Mucosa of stomach (tissue), 1 donor: ENCODE measurements around the gene PSEN1.

Experiments
- H3K27me3 ChIP-seq: one replicate; pipeline ENCODE4 v1.7.0; 2013; ENCODE audit warnings: mild to moderate bottlenecking, low read length; ENCODE audit not compliant: control insufficient read depth, insufficient read depth
- H3K36me3 ChIP-seq: one replicate; pipeline ENCODE4 v1.7.0; 2013; ENCODE audit warnings: low read length; ENCODE audit not compliant: control insufficient read depth, insufficient read depth
- H3K4me1 ChIP-seq: one replicate; pipeline ENCODE4 v1.7.0; 2013; ENCODE audit warnings: mild to moderate bottlenecking, low read length; ENCODE audit not compliant: control insufficient read depth, insufficient read depth
- H3K4me3 ChIP-seq: one replicate; pipeline ENCODE4 v1.7.0; 2013; ENCODE audit warnings: low read length
- H3K9ac ChIP-seq: one replicate; pipeline ENCODE4 v1.7.0; 2013; ENCODE audit warnings: mild to moderate bottlenecking, low read length, moderate library complexity
- H3K9me3 ChIP-seq: one replicate; pipeline ENCODE4 v1.7.0; 2013; ENCODE audit warnings: mild to moderate bottlenecking, low read length, moderate library complexity; ENCODE audit not compliant: control insufficient read depth
- donor health status: Pancreatic carcinoma.

The PSEN1 gene

GRCh38 chr14:73237786-73238423, 101.6 kb downstream of the PSEN1 start:
- Histone ChIP-seq H3K27me3 (peaks cover 78% of the 10 kb centered on the region), H3K4me3 (no peak overlapping the region), H3K9ac (peak overlapping the region; percentile 43)

GRCh38 chr14:73238424-73238852, 102.1 kb downstream of the PSEN1 start:
- Histone ChIP-seq H3K4me1 (peaks cover 29% of the 10 kb centered on the region), H3K4me3 (no peak overlapping the region), H3K9ac (peak overlapping the region; percentile 43), H3K36me3 (no peaks in the 10 kb centered on the region), H3K9me3 (no peaks in the 10 kb centered on the region), H3K27me3 (peaks cover 73% of the 10 kb centered on the region)

More at GRCh38 chr14:73237786-73238423, 101.6 kb downstream of the PSEN1 start:
- Histone ChIP-seq H3K4me1 (peaks cover 29% of the 10 kb centered on the region), H3K9me3 (no peaks in the 10 kb centered on the region), H3K36me3 (no peaks in the 10 kb centered on the region)

- Histone ChIP-seq H3K36me3 (no peaks in the 10 kb centered on the region), H3K27me3 (peaks cover 68% of the 10 kb centered on the region), H3K9me3 (no peaks in the 10 kb centered on the region), H3K4me1 (peaks cover 29% of the 10 kb centered on the region), H3K9ac (no peak overlapping the region), H3K4me3 (no peak overlapping the region)
Measured at GRCh38 chr14:73238941-73239340, 102.6 kb downstream of the PSEN1 start.

GRCh38 chr14:73239393-73240241, 103.3 kb downstream of the PSEN1 start:
- Histone ChIP-seq H3K9me3 (no peaks in the 10 kb centered on the region), H3K4me1 (peaks cover 29% of the 10 kb centered on the region), H3K9ac (no peak overlapping the region), H3K36me3 (no peaks in the 10 kb centered on the region), H3K4me3 (no peak overlapping the region), H3K27me3 (peaks cover 61% of the 10 kb centered on the region)

GRCh38 chr14:73240816-73241480, 104.6 kb downstream of the PSEN1 start:
- Histone ChIP-seq H3K9me3 (no peaks in the 10 kb centered on the region), H3K9ac (no peak overlapping the region), H3K4me3 (no peak overlapping the region), H3K27me3 (peaks cover 57% of the 10 kb centered on the region), H3K4me1 (peaks cover 29% of the 10 kb centered on the region), H3K36me3 (no peaks in the 10 kb centered on the region)

- Histone ChIP-seq H3K9me3 (no peaks in the 10 kb centered on the region), H3K36me3 (no peaks in the 10 kb centered on the region), H3K27me3 (peaks cover 54% of the 10 kb centered on the region), H3K4me1 (peaks cover 29% of the 10 kb centered on the region), H3K9ac (no peak overlapping the region), H3K4me3 (no peak overlapping the region)
Measured at GRCh38 chr14:73241481-73242165, 105.3 kb downstream of the PSEN1 start.

GRCh38 chr14:73242357-73242901, 106.1 kb downstream of the PSEN1 start:
- no peaks in the 10 kb centered on the region for H3K36me3 ChIP-seq
- no peak overlapping the region for H3K9ac ChIP-seq
- H3K4me1 ChIP-seq, result peaks cover 24% of the 10 kb centered on the region
- peaks cover 47% of the 10 kb centered on the region for H3K27me3 ChIP-seq
- H3K9me3 ChIP-seq, result no peaks in the 10 kb centered on the region
- H3K4me3 ChIP-seq, result no peak overlapping the region

- Histone ChIP-seq H3K9ac (no peak overlapping the region), H3K36me3 (no peaks in the 10 kb centered on the region), H3K27me3 (peaks cover 39% of the 10 kb centered on the region), H3K4me1 (peaks cover 17% of the 10 kb centered on the region), H3K4me3 (no peak overlapping the region), H3K9me3 (no peaks in the 10 kb centered on the region)
Measured at GRCh38 chr14:73243341-73243740, 107.0 kb downstream of the PSEN1 start.

- Histone ChIP-seq H3K4me3 (no peak overlapping the region), H3K9me3 (no peaks in the 10 kb centered on the region), H3K9ac (no peak overlapping the region), H3K36me3 (no peaks in the 10 kb centered on the region), H3K27me3 (peaks cover 35% of the 10 kb centered on the region), H3K4me1 (peaks cover 13% of the 10 kb centered on the region)
Measured at GRCh38 chr14:73243748-73244147, 107.4 kb downstream of the PSEN1 start.

- Histone ChIP-seq H3K27me3 (peaks cover 25% of the 10 kb centered on the region), H3K4me3 (no peak overlapping the region), H3K36me3 (no peaks in the 10 kb centered on the region), H3K4me1 (peaks cover 3% of the 10 kb centered on the region), H3K9me3 (no peaks in the 10 kb centered on the region), H3K9ac (no peak overlapping the region)
Measured at GRCh38 chr14:73244541-73245290, 108.4 kb downstream of the PSEN1 start.
